ENCODE results near the gene IMPDH1. TPM values are rescaled to one million over a fixed set of nuclear protein-coding genes. Genes with fewer than 3 reads are reported as not detected.

Gene IMPDH1
- total RNA-seq, 1 experiment from 2014 or later, result 119 TPM

DNA sequence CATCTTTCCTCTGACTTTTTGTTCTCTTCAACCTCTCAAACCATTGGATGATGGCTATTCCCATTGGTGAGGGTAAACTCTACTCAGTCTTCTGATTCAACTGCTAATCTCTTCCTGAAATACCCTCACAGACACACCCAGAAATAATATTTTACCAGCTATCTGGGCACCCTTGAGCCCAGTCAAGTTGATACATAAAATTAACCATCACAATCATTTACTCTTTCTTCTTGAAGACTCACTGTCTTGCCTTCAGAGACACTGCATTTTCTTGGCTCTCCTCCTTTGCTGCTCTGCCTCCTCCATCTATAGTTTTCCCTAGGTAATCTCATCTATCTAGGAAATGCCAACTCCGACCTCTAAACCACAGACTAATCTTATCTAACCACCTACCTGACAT, 35.7 kb downstream of the IMPDH1 start:
- Histone ChIP-seq H3K36me3 (ENCODE audit: low read depth) (no peaks in the 10 kb centered on the region), H3F3A (ENCODE audit: insufficient read depth, low read depth) (peaks cover 3% of the 10 kb centered on the region; the same call in 1 of the 2 replicates), H3K4me2 (no peak overlapping the region), H2AFZ (no peak overlapping the region), H3K9me3 (ENCODE audit: insufficient read depth, low read depth) (no peaks in the 10 kb centered on the region), H3K27me3 (ENCODE audit: insufficient read depth, low read depth) (no peaks in the 10 kb centered on the region), H3K4me3 (no peak overlapping the region), H3K79me2 (ENCODE audit: low read depth) (no peaks in the 10 kb centered on the region), H4K20me1 (ENCODE audit: insufficient read depth) (no peaks in the 10 kb centered on the region), H3K4me1 (replicated peaks; ENCODE audit: insufficient read depth) (peaks cover 8% of the 10 kb centered on the region; the same call in 1 of the 2 replicates), H3K27ac (no peak overlapping the region), H3K9me2 (ENCODE audit: insufficient read depth) (no peaks in the 10 kb centered on the region)
- TF ChIP-seq, protein P1, sequence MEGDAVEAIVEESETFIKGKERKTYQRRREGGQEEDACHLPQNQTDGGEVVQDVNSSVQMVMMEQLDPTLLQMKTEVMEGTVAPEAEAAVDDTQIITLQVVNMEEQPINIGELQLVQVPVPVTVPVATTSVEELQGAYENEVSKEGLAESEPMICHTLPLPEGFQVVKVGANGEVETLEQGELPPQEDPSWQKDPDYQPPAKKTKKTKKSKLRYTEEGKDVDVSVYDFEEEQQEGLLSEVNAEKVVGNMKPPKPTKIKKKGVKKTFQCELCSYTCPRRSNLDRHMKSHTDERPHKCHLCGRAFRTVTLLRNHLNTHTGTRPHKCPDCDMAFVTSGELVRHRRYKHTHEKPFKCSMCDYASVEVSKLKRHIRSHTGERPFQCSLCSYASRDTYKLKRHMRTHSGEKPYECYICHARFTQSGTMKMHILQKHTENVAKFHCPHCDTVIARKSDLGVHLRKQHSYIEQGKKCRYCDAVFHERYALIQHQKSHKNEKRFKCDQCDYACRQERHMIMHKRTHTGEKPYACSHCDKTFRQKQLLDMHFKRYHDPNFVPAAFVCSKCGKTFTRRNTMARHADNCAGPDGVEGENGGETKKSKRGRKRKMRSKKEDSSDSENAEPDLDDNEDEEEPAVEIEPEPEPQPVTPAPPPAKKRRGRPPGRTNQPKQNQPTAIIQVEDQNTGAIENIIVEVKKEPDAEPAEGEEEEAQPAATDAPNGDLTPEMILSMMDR (conservative IDR thresholded peaks at IDR 0.05), result no peak
- TF ChIP-seq EZH2 (IDR thresholded peaks at IDR 0.05; ENCODE audit: low read depth), result no peak
- BruUV-seq (replicated peaks), result no TSS peak
- DNase-seq, result no peak
- ChIA-PET CTCF (no interaction called here), POLR2A (ENCODE audit: unreplicated experiment) (no interaction called here)
- intact Hi-C loops (cut with micrococcal nuclease; ENCODE audit: unreplicated experiment), result no loop called here

DNA sequence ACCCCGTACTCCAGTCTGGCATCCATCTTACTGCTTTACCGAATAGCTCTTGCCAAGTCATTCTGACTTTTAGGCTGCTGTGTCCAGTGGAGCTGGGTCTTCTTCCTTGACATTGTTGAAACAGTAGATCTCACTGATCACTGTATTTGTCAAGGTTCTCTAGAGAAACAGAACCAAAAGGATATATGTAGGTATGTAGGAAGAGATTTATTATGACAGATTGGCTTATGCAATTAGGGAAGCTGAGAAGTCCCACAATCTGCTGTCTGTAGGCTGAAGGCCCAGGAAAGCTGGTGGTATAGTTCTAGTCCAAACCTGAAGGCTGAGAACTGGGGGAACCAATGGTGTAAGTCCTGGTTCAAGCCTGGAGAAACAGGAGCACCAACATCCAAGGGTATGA, 36.2 kb downstream of the IMPDH1 start:
- H3K9me2 ChIP-seq (ENCODE audit: insufficient read depth), result no peaks in the 10 kb centered on the region
- no peak for DNase-seq
- H2AFZ ChIP-seq, result no peak overlapping the region
- no peak overlapping the region for H3K4me2 ChIP-seq
- TF ChIP-seq EZH2 (IDR thresholded peaks at IDR 0.05; ENCODE audit: low read depth), result no peak
- TF ChIP-seq, protein P1 (conservative IDR thresholded peaks at IDR 0.05), result no peak
- no TSS peak for BruUV-seq (replicated peaks)
- H3K27ac ChIP-seq, result no peak overlapping the region
- no peak overlapping the region for H3K4me3 ChIP-seq
- ChIA-PET CTCF (no interaction called here), POLR2A (ENCODE audit: unreplicated experiment) (no interaction called here)
- intact Hi-C loops (cut with micrococcal nuclease; ENCODE audit: unreplicated experiment), result no loop called here
- no peaks in the 10 kb centered on the region for H3K27me3 ChIP-seq (ENCODE audit: insufficient read depth, low read depth)
- no peaks in the 10 kb centered on the region for H3K79me2 ChIP-seq (ENCODE audit: low read depth)
- H4K20me1 ChIP-seq (ENCODE audit: insufficient read depth), result no peaks in the 10 kb centered on the region
- H3F3A ChIP-seq (ENCODE audit: insufficient read depth, low read depth), result peaks cover 3% of the 10 kb centered on the region; the same call in 1 of the 2 replicates
- H3K4me1 ChIP-seq (replicated peaks; ENCODE audit: insufficient read depth), result peaks cover 3% of the 10 kb centered on the region; the same call in 1 of the 2 replicates
- no peaks in the 10 kb centered on the region for H3K36me3 ChIP-seq (ENCODE audit: low read depth)
- H3K9me3 ChIP-seq (ENCODE audit: insufficient read depth, low read depth), result no peaks in the 10 kb centered on the region

DNA sequence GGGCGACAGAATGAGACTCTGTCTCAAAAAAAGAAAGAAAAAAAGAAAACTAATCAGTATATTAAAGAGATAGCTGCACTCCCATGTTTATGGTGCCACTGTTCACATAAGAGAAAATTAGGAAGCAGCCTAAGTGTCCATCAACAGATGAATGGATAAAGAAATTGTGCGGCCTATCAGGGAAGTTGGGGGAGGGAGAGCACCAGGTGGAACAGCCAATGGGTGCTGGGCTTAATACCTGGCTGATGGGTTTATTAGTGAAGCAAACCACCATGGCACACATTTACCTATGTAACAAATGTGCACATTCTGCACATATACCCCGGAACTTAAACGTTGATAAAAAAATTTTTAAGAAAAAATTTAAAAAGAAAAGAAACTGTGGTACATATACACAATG, 39.3 kb downstream of the IMPDH1 start:
- no peaks in the 10 kb centered on the region for H3K36me3 ChIP-seq (ENCODE audit: low read depth)
- no peaks in the 10 kb centered on the region for H3K27me3 ChIP-seq (ENCODE audit: insufficient read depth, low read depth)
- peaks cover 3% of the 10 kb centered on the region; the same call in 1 of the 2 replicates for H3K4me1 ChIP-seq (replicated peaks; ENCODE audit: insufficient read depth)
- no peak for DNase-seq
- no peaks in the 10 kb centered on the region for H3K79me2 ChIP-seq (ENCODE audit: low read depth)
- intact Hi-C loops (cut with micrococcal nuclease; ENCODE audit: unreplicated experiment), result no loop called here
- no peaks in the 10 kb centered on the region for H3K9me2 ChIP-seq (ENCODE audit: insufficient read depth)
- no TSS peak for BruUV-seq (replicated peaks)
- H3K9me3 ChIP-seq (ENCODE audit: insufficient read depth, low read depth), result no peaks in the 10 kb centered on the region
- H3K27ac ChIP-seq, result no peak overlapping the region
- H3F3A ChIP-seq (ENCODE audit: insufficient read depth, low read depth), result no peaks in the 10 kb centered on the region
- ChIA-PET CTCF (no interaction called here), POLR2A (ENCODE audit: unreplicated experiment) (no interaction called here)
- no peak overlapping the region for H3K4me3 ChIP-seq
- TF ChIP-seq EZH2 (IDR thresholded peaks at IDR 0.05; ENCODE audit: low read depth), result no peak
- TF ChIP-seq, protein P1 (conservative IDR thresholded peaks at IDR 0.05), result no peak
- H4K20me1 ChIP-seq (ENCODE audit: insufficient read depth), result no peaks in the 10 kb centered on the region
- H2AFZ ChIP-seq, result no peak overlapping the region
- H3K4me2 ChIP-seq, result no peak overlapping the region

All from PC-9 (cell line).